Hematopoietic multipotent progenitor cell treated with erythropoietin and hydrocortisone succinate and interleukin-3 and kit ligand, for 17 days (in vitro differentiated cells): ENCODE results near the gene KLRB1.

ENCODE experiments used
- DNase-seq: peaks from one replicate; pipeline ENCODE4 v3.0.0-alpha.2; 2015; ENCODE audit warnings: low spot score

Gene KLRB1

DNA sequence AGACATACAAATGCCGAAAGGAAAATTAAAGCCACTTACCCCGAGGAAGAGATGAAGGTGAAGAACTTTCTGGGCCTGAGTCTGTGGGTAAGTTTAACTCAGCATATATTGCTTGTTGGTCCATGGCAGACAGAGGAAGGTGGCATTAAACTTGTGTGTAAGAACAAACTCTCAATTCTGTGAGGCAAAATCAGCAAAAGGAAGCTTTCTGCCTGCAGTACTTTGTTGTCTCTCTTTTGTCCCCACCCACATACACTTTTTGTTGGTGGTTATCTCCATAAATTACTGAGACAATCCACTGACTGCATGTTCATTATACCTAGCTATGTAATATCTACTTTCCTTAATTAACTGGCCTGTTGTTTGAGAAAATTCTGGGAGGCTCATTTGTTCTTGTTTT lies at the start of gene KLRB1:
Gene KLRB1 (minus strand): TSS at position 201 of the 400 bp plus-strand sequence. CDS start 77 bp downstream, at position 124.
- DNase-seq: no peak

DNA sequence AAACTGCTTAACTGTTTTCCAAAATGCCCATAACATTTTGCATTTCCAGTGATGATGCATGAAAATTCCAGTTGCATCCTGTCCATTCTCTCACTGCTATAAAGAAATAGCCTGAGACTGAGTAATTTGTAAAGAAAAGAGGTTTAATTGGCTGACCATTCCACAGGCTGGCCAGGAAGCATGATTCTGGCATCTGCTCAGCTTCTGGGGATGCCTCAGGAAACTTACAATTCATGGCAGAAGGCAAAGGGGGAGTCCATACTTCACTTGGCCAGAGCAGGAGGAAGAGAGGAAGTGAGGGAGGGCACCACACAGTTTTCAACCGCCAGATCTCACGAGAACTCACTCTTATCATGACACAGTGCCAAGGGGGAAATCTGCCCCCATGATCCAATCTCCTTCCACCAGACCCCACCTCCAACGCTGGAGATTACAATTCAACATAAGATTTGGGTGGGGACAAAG lies 43.6 kb upstream of the KLRB1 start:
- no peak for DNase-seq

DNA sequence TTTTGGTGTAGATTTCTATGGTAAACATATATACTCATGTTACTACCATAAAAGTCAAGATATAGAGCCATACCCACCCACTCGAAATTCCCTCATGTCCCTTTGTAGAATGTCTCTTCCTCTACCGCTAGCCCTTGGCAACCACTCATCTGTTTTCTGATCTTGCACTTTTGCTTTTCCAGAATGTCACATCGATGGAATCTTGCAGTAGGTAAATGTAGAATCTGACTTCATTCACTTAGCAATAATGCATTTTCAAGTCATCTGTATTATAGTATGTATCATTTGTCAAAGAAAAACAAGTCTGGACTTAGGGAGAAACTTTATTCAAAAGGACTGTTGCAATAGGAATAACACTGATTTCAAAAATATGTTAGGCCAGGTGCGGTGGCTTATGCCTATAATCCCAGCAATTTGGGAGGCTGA lies 42.4 kb upstream of the KLRB1 start:
- peak; percentile 23 for DNase-seq

DNA sequence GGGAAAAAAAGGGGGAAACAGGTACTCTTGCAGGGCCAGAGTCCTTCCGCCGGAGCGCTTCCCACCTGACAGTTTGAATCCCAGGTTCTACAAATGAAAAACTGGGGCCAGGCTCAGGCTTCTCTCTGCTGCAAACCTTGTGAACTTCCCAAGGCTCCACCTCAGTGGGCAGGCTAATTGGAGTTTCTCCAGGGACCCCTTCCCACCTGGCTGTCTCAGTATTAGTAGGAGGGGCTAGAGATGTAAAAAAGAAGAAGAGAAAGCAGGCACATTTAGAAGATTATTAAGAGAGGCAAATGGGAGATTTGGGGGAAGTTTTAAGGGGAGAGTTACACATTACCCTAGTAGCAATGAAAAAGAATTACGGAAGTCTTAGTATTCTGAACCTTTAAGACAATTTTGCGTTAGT lies 41.8 kb upstream of the KLRB1 start:
- peak; percentile 13 for DNase-seq

- peak; percentile 24 for DNase-seq
Observed at GRCh38 chr12:9648701-9649531, 41.2 kb upstream of the KLRB1 start.

DNA sequence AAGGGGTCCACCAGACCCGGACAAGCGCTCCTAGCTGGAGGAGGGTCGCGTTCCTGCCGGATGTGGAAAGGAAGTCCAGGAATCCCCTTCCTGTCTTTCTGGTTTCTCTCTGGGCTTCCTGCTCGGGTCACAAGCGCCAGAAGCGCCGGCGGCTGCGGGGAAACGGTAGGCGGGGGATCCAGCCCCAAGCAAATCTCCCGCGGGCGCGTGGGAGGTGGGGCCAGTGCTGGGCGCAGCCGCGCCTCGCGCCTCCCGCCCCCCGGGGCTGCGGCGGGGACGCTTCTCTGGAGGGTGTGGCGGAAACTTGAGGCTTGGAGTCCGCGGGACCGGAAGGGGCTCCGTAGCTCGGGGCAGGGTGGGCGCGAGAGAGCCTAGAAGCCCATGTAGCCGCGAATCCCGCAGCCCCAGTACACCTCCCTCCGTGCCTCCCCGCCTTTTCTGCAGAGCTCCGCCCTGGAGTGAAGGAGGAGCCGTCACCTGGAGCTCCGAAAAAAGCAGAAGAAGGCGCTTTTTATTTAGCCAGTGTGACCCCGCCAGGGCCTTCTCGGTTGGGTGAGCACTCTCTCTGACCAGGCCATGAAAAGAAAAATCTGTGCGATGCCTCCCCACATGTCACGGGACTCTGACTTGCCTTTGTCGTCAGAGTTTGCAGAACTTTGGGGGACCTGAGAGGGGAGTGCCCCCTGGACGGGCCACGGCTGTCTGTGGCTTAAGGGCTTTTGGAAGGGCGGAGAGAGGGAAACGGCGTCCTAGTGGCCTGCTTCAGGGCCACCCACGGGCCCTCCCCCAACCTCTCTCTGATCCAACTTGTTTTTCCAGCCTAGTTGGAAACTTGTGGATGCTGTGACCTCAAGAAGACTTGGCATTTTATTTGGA lies 40.3 kb upstream of the KLRB1 start:
- peak; percentile 65 for DNase-seq

GRCh38 chr12:9646794-9647781 lies 39.4 kb upstream of the KLRB1 start:
- no peak for DNase-seq

GRCh38 chr12:9644985-9645551 lies 37.4 kb upstream of the KLRB1 start:
- DNase-seq: peak; percentile 29

- no peak for DNase-seq
Observed at GRCh38 chr12:9643266-9643660, 35.5 kb upstream of the KLRB1 start.

- DNase-seq: no peak
Observed at GRCh38 chr12:9642606-9643265, 35.0 kb upstream of the KLRB1 start.

DNA sequence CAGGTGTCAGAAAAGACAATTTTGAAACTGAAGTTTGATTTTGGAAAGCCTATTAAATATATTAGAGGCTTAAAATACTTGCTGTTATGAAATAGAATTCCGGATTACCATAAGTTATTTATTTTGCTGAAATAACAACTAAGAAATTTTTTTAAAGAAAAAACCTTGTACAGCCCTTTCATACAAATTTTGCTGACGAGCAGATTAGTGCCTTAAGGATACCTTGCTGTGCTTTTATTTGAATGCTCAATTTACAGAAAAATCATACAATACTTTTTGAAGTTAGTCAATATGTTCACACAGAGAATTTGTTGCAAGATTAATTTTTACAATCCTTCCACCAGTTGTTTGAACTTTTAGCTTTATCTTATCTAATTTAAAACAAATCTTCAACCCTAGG lies 32.3 kb upstream of the KLRB1 start:
- DNase-seq: no peak

- DNase-seq: no peak
Observed at GRCh38 chr12:9636851-9637206, 29.1 kb upstream of the KLRB1 start.

- DNase-seq: no peak
Observed at GRCh38 chr12:9636150-9636850, 28.6 kb upstream of the KLRB1 start.

DNA sequence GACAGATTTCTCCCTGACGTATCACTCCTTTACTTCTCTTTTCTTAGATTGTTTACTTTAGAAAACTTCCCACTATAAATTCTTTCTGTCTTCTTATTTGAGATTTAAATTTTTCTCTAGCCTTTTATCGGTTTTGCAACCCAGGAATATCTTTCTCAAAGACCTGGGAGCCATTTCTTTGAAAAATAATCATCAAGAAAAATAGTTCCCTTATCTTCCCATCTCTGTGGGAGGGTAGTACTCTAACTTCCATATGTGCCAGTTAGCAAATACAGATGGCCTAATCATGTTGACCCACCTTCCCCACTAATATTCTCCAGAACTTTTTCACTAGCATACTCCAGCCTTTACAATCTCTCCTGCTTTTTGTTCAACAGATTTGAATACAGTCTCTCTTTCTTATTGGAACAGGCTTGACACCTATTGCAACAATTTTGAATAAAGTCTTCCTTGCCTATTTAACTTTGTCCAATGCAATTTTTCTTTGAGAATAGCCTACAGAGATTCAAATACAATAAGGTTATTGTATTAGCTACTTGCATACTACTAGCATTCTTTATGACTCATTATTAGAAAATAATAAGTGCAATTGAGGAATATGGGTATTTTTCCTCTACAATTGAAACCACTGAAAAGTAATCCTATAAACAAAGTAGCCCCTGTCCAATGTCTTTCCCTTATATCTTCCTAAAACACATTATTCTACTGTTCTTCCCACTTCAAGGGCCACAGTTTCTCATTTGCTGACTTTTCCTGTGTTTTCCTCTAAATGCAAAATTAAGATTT lies 27.4 kb upstream of the KLRB1 start:
- no peak for DNase-seq

DNA sequence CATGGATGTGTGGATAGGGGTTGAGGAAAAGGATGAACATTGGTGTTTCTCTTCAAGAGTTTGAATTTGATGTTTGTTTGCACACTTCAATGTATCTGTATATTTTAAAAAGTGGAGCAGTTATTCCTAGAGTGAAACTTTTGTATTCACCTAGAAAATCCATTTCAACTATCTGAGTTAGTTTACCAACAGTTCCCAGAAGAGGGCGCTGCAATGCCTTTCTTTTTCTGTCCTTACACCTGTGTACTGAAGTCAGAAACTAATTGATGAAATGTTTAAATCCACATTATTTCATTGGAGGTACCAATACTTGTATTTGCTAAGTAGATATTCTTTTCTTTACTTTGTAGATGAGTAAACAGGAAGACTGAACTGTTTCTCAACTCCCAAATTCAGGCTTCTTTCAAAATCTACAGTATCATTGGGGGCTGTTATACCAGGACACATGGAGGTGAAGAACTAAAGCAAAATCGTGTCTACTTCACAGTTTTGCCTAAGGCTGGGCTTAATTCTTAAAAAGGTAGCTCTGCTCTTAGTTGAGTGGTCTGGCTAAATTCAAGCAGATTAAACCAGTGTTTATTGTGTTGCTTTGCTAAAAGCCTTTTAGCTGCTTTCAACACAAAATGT lies 26.6 kb upstream of the KLRB1 start:
- peak; percentile 58 for DNase-seq

- DNase-seq: no peak
Observed at GRCh38 chr12:9632766-9633165, 25.1 kb upstream of the KLRB1 start.

GRCh38 chr12:9626821-9627220 lies 19.1 kb upstream of the KLRB1 start:
- DNase-seq: no peak

GRCh38 chr12:9626291-9626690 lies 18.6 kb upstream of the KLRB1 start:
- no peak for DNase-seq

- DNase-seq: no peak
Observed at GRCh38 chr12:9625019-9625418, 17.3 kb upstream of the KLRB1 start.
